ENCODE data around the gene ADAMTS14. TPM values are rescaled to one million over a fixed set of nuclear protein-coding genes. Genes with fewer than 3 reads are reported as not detected.
"Not testable (repeated sequence)": the region's sequence is repeated elsewhere in the genome, so short reads cannot be mapped to it uniquely, and the experiment has no call there.

ADAMTS14 gene
- total RNA-seq, 3 donors from 2014 or later: under 0.01 to 0.15 (median under 0.01) TPM

GRCh38 chr10:70763567-70763966, 91.3 kb downstream of the ADAMTS14 start:
- no peak for TF ChIP-seq POLR2AphosphoS5 (IDR thresholded peaks at IDR 0.05)
- no peak for TF ChIP-seq CTCF (IDR thresholded peaks at IDR 0.05)
- no peak for TF ChIP-seq POLR2A (IDR thresholded peaks at IDR 0.05)
- Histone ChIP-seq H3K9me3 (peaks cover 0 to 10% of the 10 kb centered on the region in 2 donors), H3K27ac (no peak overlapping the region), H3K27me3 (no peaks in the 10 kb centered on the region), H3K36me3 (no peaks in the 10 kb centered on the region), H3K4me3 (no peak overlapping the region), H3K4me1 (no peaks in the 10 kb centered on the region)
- DNase-seq (ENCODE audit: low spot score in 2 of 2): peak in 1 of 2 donors; percentile 39
- intact Hi-C loops (cut with DNase I; ENCODE audit: low total_unique reads): no loop called here

GRCh38 chr10:70765794-70766594, 93.7 kb downstream of the ADAMTS14 start:
- DNase-seq (ENCODE audit: low spot score in 2 of 2): peak in 1 of 2 donors; percentile 41
- intact Hi-C loops (cut with DNase I; ENCODE audit: low total_unique reads): no loop called here
- H3K36me3 ChIP-seq: no peaks in the 10 kb centered on the region
- no peaks in the 10 kb centered on the region for H3K27me3 ChIP-seq
- H3K4me1 ChIP-seq: no peaks in the 10 kb centered on the region
- peaks cover 0 to 10% of the 10 kb centered on the region in 2 donors for H3K9me3 ChIP-seq
- no peak overlapping the region for H3K27ac ChIP-seq
- TF ChIP-seq POLR2A (IDR thresholded peaks at IDR 0.05): no peak
- TF ChIP-seq CTCF (IDR thresholded peaks at IDR 0.05): no peak
- no peak for TF ChIP-seq POLR2AphosphoS5 (IDR thresholded peaks at IDR 0.05)
- no peak overlapping the region for H3K4me3 ChIP-seq

- H3K27me3 ChIP-seq; H3K4me3 ChIP-seq; H3K27ac ChIP-seq; H3K9me3 ChIP-seq; intact Hi-C loops (cut with DNase I; ENCODE audit: low total_unique reads); H3K4me1 ChIP-seq; H3K36me3 ChIP-seq: not testable (repeated sequence)
- peak in 1 of 2 donors; percentile 35 for DNase-seq (ENCODE audit: low spot score in 2 of 2)
Measured at GRCh38 chr10:70768026-70768685, 95.8 kb downstream of the ADAMTS14 start.

- peaks cover 0 to 10% of the 10 kb centered on the region in 2 donors for H3K9me3 ChIP-seq
Measured at GRCh38 chr10:70769121-70769520, 96.8 kb downstream of the ADAMTS14 start.

GRCh38 chr10:70770001-70770400, 97.7 kb downstream of the ADAMTS14 start:
- TF ChIP-seq POLR2A (IDR thresholded peaks at IDR 0.05) (no peak), CTCF (IDR thresholded peaks at IDR 0.05) (no peak), POLR2AphosphoS5 (IDR thresholded peaks at IDR 0.05) (no peak)
- Histone ChIP-seq H3K4me1 (no peaks in the 10 kb centered on the region), H3K4me3 (no peak overlapping the region), H3K36me3 (no peaks in the 10 kb centered on the region), H3K27me3 (no peaks in the 10 kb centered on the region), H3K27ac (no peak overlapping the region), H3K9me3 (peaks cover 0 to 10% of the 10 kb centered on the region in 2 donors)
- no peak for DNase-seq (ENCODE audit: low spot score in 2 of 2)
- intact Hi-C loops (cut with DNase I; ENCODE audit: low total_unique reads): no loop called here

More at GRCh38 chr10:70769121-70769520, 96.8 kb downstream of the ADAMTS14 start:
- TF ChIP-seq POLR2AphosphoS5 (IDR thresholded peaks at IDR 0.05) (no peak), POLR2A (IDR thresholded peaks at IDR 0.05) (no peak), CTCF (IDR thresholded peaks at IDR 0.05) (no peak)
- no peaks in the 10 kb centered on the region for H3K36me3 ChIP-seq
- intact Hi-C loops (cut with DNase I; ENCODE audit: low total_unique reads): no loop called here
- no peaks in the 10 kb centered on the region for H3K27me3 ChIP-seq
- DNase-seq (ENCODE audit: low spot score in 2 of 2): no peak
- no peak overlapping the region for H3K27ac ChIP-seq
- no peaks in the 10 kb centered on the region for H3K4me1 ChIP-seq
- H3K4me3 ChIP-seq: no peak overlapping the region

- H3K36me3 ChIP-seq; intact Hi-C loops (cut with DNase I; ENCODE audit: low total_unique reads); H3K9me3 ChIP-seq; H3K27ac ChIP-seq; H3K4me1 ChIP-seq; H3K27me3 ChIP-seq; H3K4me3 ChIP-seq: not testable (repeated sequence)
- peak in 1 of 2 donors; percentile 49 for DNase-seq (ENCODE audit: low spot score in 2 of 2)
Measured at GRCh38 chr10:70770516-70770915, 98.2 kb downstream of the ADAMTS14 start.
